Fibroblast of villous mesenchyme (primary cell): ENCODE measurements around the gene NRXN3. TPM values are rescaled to one million over a fixed set of nuclear protein-coding genes. Genes with fewer than 3 reads are reported as not detected.

ENCODE experiments used
- DNase-seq: peaks from one replicate; pipeline ENCODE4 v3.0.0-alpha.2; 2010; ENCODE audit warnings: low read depth
- H3K4me3 ChIP-seq: 2 replicates; pipeline ENCODE4 v1.5.1; 2011; ENCODE audit warnings: low read depth, mild to moderate bottlenecking, low read length
- total RNA-seq: library from RNA; depleted of rRNA; stranded (reverse); fragments of >200 nt; gene quantifications from 2 replicates; pipeline ENCODE4 v1.2.3, GENCODE V29; 2012
- TF ChIP-seq, protein P1 (sequence below): IDR thresholded peaks from 2 replicates; pipeline ENCODE4 v1.5.1; 2012; ENCODE audit warnings: low read depth, mild to moderate bottlenecking, low read length; ENCODE audit not compliant: insufficient read depth

The NRXN3 gene
- total RNA-seq, 1 donor = 7.3 TPM

DNA sequence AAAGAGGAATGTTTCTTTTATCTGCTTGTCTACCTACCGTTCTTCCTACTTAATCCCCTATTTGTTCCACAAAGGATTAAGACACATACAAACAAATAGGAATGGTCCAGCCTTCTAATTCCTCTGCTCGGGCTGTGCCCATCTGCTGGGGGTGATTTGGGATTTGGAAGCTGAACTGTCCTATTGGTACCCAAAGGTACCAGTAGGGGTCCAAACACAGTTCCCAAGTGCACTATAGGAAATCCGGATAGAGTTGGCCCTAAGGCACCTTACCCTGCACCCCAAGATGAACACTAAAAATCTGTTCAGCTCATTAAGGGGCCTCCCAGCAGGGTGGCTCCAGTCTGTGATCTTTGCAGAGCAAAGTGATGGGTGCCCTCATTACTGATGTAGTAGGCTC lies 566.9 kb downstream of the NRXN3 start:
- TF ChIP-seq, protein P1, sequence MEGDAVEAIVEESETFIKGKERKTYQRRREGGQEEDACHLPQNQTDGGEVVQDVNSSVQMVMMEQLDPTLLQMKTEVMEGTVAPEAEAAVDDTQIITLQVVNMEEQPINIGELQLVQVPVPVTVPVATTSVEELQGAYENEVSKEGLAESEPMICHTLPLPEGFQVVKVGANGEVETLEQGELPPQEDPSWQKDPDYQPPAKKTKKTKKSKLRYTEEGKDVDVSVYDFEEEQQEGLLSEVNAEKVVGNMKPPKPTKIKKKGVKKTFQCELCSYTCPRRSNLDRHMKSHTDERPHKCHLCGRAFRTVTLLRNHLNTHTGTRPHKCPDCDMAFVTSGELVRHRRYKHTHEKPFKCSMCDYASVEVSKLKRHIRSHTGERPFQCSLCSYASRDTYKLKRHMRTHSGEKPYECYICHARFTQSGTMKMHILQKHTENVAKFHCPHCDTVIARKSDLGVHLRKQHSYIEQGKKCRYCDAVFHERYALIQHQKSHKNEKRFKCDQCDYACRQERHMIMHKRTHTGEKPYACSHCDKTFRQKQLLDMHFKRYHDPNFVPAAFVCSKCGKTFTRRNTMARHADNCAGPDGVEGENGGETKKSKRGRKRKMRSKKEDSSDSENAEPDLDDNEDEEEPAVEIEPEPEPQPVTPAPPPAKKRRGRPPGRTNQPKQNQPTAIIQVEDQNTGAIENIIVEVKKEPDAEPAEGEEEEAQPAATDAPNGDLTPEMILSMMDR = no peak
- H3K4me3 ChIP-seq = no peak overlapping the region
- DNase-seq = no peak

DNA sequence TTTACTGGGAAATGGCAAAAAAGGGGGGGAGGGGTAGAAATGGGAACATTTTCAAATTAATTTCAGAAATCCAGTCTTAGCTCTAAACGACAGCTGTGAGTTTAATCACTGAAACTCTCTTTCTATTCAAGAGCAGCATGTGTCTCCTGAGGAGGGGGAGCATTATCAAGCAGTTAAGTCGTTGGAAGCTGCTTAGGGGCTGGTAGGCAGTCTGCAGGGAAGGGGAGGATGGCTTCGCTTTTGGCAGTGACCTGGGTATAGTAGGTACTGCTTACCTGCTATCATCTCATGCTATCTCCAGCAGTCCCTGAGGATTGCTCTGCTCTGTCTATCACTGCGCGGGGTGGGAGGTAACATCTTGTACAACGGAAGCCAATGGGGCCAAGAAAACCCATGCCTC lies 567.4 kb downstream of the NRXN3 start:
- TF ChIP-seq, protein P1 = no peak
- no peak for DNase-seq
- no peak overlapping the region for H3K4me3 ChIP-seq

DNA sequence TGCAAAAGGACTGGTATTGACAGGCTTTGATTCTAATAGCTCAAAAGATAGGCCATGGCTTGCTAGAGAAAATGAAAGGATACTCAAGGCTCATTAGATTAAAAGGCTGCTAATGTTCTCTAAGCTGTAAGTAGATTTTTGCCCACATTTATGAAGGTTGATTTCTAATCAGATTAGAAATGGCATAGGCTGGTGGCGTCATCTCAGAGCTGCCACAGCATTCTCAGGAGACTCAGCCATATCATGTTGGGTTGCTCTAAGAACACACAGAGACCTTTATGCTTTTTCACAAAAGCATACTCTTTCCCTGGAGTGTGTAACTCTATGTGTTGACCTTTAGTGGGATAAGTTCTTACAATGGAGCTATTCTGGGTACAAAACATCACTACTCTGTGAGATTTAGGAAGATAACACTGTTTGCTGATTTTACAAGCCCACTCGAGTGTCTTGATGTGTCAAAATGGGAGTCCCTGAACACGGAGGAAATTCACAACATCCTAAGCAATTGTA lies 576.0 kb downstream of the NRXN3 start:
- H3K4me3 ChIP-seq = no peak overlapping the region
- TF ChIP-seq, protein P1 = no peak
- no peak for DNase-seq

DNA sequence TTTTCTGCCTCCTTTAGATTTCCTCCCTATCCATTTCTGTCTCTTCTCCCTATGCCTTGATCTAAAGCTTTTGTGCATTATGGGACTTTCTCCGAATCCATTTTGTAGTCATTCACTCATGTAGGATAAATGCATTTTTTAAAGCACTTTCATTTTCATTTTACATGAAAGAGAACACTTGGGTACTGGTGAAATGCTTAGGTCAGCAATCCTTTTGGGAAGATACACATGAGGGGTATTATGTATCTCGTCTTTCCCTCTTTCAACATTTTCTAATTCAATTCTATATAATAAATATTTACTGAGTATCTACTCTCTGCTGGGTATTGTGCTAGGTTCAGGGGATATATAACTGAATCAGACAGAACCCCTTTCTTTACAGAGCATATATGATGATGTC lies 577.6 kb downstream of the NRXN3 start:
- DNase-seq = no peak
- no peak overlapping the region for H3K4me3 ChIP-seq
- TF ChIP-seq, protein P1 = no peak

DNA sequence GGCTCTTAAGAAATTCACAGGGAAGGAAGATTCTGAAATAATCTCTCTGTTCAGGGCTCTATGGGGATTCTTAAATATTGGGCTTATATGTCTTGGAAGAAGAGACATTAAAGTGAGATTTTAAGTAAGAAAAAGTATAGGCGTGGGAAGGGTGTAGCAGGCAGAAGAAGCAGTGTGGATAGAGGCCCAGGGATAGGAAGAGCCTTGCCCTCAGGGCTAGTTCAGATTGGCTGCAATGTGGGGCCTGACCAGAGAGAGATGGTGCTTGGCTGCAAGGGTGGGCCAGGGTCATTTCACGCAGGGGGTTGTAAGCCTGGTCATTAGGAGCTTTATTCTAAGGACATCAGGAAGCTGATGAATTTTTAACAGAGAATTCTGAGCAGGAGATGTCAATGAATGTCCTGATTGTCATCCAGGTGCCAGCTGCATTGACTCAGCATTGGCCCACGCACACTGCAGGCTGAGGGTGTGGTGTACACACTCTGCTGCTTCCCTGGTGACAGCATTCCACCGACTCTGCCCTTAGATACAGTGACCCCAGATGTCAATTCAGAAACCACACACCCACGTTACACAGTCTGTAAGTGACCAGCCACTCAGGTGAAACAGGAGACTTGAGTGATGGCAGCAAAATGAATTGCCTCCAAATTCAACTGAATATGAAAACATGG lies 582.5 kb downstream of the NRXN3 start:
- no peak overlapping the region for H3K4me3 ChIP-seq
- no peak for DNase-seq
- TF ChIP-seq, protein P1 = no peak

DNA sequence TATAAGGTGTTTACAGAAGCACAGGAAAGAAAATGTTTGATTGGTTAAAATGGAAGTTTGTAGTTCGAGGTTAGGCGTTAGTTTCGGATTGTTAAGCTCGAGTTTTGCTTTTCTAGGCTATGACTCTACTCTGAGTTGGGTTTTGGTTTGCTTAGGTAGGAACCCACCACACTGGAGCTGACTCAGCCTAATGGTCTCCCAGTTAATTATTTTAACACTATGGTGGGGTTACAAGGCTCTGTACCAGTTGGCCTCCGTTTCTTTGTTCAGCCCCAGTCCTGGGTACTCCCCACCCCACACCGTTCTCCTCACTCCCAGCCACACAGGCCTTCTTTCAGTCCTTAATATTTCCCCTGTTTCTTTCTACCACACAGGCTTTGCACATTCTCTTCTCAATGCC lies 583.9 kb downstream of the NRXN3 start:
- DNase-seq = no peak
- no peak overlapping the region for H3K4me3 ChIP-seq
- TF ChIP-seq, protein P1 = no peak

DNA sequence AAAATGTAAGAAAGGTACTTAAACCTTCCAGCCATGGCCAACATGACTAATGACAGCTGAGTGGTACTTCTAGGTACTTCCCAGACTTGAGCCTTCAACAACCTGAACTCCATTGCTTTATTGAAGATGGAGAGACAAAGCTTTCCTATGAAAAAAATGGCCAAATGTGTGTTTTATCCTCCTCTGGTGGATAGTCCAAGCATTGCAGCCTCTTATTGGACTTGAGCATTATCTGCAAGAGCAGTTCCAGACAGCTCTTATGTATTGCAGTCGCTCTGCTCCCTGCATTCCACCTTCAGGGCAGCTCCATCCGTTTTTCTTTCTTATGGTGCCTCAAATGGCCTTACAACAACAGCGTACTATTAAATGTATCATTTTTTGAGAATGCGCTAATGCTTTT lies 588.2 kb downstream of the NRXN3 start:
- no peak overlapping the region for H3K4me3 ChIP-seq
- peak; percentile 10 for DNase-seq
- TF ChIP-seq, protein P1 = peak; percentile 40
